LoVo (cell line): ENCODE measurements around the gene MRPL54.

Experiments
- DNase-seq: peaks from one replicate; pipeline ENCODE4 v3.0.0-alpha.2; 2016; ENCODE audit warnings: low spot score

MRPL54 gene

GRCh38 chr19:3785938-3786824 lies 23.7 kb downstream of the MRPL54 start, which contains the start of gene MATK:
Gene MATK (minus strand): TSS chr19:3786381. CDS start chr19:3785135, 1,246 bp downstream.
- DNase-seq = no peak

GRCh38 chr19:3788996-3789778 lies 26.7 kb downstream of the MRPL54 start:
- no peak for DNase-seq

GRCh38 chr19:3790209-3790734 lies 27.8 kb downstream of the MRPL54 start:
- no peak for DNase-seq

- DNase-seq = no peak
These were observed 28.5 kb downstream of the MRPL54 start for GRCh38 chr19:3790941-3791340.

- no peak for DNase-seq
These were observed 29.6 kb downstream of the MRPL54 start for GRCh38 chr19:3792114-3792513.

- DNase-seq = no peak
These were observed 31.3 kb downstream of the MRPL54 start for GRCh38 chr19:3793799-3794198.

GRCh38 chr19:3796358-3796757 lies 33.9 kb downstream of the MRPL54 start:
- no peak for DNase-seq

GRCh38 chr19:3798137-3798536 lies 35.7 kb downstream of the MRPL54 start:
- no peak for DNase-seq

GRCh38 chr19:3800996-3801395 lies 38.5 kb downstream of the MRPL54 start:
- DNase-seq = no peak

GRCh38 chr19:3801412-3802096 lies 39.1 kb downstream of the MRPL54 start:
- DNase-seq = no peak

GRCh38 chr19:3803114-3803888 lies 40.8 kb downstream of the MRPL54 start:
- no peak for DNase-seq

GRCh38 chr19:3803986-3804385 lies 41.5 kb downstream of the MRPL54 start:
- no peak for DNase-seq

GRCh38 chr19:3804429-3804828 lies 41.9 kb downstream of the MRPL54 start:
- no peak for DNase-seq

- no peak for DNase-seq
These were observed 43.4 kb downstream of the MRPL54 start for GRCh38 chr19:3805859-3806258.

GRCh38 chr19:3807131-3807480 lies 44.6 kb downstream of the MRPL54 start:
- no peak for DNase-seq

- DNase-seq = no peak
These were observed 45.3 kb downstream of the MRPL54 start for GRCh38 chr19:3807574-3808354.

- no peak for DNase-seq
These were observed 46.1 kb downstream of the MRPL54 start for GRCh38 chr19:3808420-3809143.

- no peak for DNase-seq
These were observed 47.6 kb downstream of the MRPL54 start for GRCh38 chr19:3809881-3810707.

- DNase-seq = no peak
These were observed 48.4 kb downstream of the MRPL54 start for GRCh38 chr19:3810708-3811355.
